ENCODE results near the gene THADA.

Gene THADA

GRCh38 chr2:43278564-43279220, 317.1 kb downstream of the THADA start:
- H3K4me3 ChIP-seq (ENCODE audit: low read length in 2 of 2), result no peak overlapping the region
- no peak overlapping the region for H3K27ac ChIP-seq (ENCODE audit: low read depth in 2 of 2, low read length in 2 of 2)
- peaks cover 12 to 14% of the 10 kb centered on the region in 2 donors for H3K4me1 ChIP-seq (ENCODE audit: control insufficient read depth in 2 of 2, insufficient read depth in 2 of 2, low read length in 2 of 2)
- no peaks in the 10 kb centered on the region for H3K9me3 ChIP-seq (ENCODE audit: control insufficient read depth in 2 of 2, low read length in 2 of 2)
- no peaks in the 10 kb centered on the region for H3K27me3 ChIP-seq (ENCODE audit: control insufficient read depth in 2 of 2, insufficient read depth in 2 of 2, low read length in 2 of 2)
- no peak overlapping the region for H3K9ac ChIP-seq (ENCODE audit: low read depth in 1 of 2, low read length in 2 of 2)
- H3K36me3 ChIP-seq (ENCODE audit: control insufficient read depth in 2 of 2, insufficient read depth in 2 of 2, low read length in 2 of 2), result peaks cover 6 to 13% of the 10 kb centered on the region in 2 donors

- H3K9me3 ChIP-seq (ENCODE audit: control insufficient read depth in 2 of 2, low read length in 2 of 2), result no peaks in the 10 kb centered on the region
- H3K27ac ChIP-seq (ENCODE audit: low read depth in 2 of 2, low read length in 2 of 2), result peak overlapping the region; percentile 12 to 69
- H3K36me3 ChIP-seq (ENCODE audit: control insufficient read depth in 2 of 2, insufficient read depth in 2 of 2, low read length in 2 of 2), result peaks cover 3 to 13% of the 10 kb centered on the region in 2 donors
- peaks cover 12 to 14% of the 10 kb centered on the region in 2 donors for H3K4me1 ChIP-seq (ENCODE audit: control insufficient read depth in 2 of 2, insufficient read depth in 2 of 2, low read length in 2 of 2)
- no peaks in the 10 kb centered on the region for H3K27me3 ChIP-seq (ENCODE audit: control insufficient read depth in 2 of 2, insufficient read depth in 2 of 2, low read length in 2 of 2)
- H3K9ac ChIP-seq (ENCODE audit: low read depth in 1 of 2, low read length in 2 of 2), result peak overlapping the region in 1 of 2 donors; percentile 7
- no peak overlapping the region for H3K4me3 ChIP-seq (ENCODE audit: low read length in 2 of 2)
These were observed 318.9 kb downstream of the THADA start for GRCh38 chr2:43276962-43277391.

GRCh38 chr2:43276266-43276941, 319.4 kb downstream of the THADA start:
- peak overlapping the region in 1 of 2 donors; percentile 7 for H3K9ac ChIP-seq (ENCODE audit: low read depth in 1 of 2, low read length in 2 of 2)

GRCh38 chr2:43274721-43275120, 321.1 kb downstream of the THADA start:
- H3K4me3 ChIP-seq (ENCODE audit: low read length in 2 of 2), result no peak overlapping the region
- H3K27ac ChIP-seq (ENCODE audit: low read depth in 2 of 2, low read length in 2 of 2), result no peak overlapping the region
- H3K9ac ChIP-seq (ENCODE audit: low read depth in 1 of 2, low read length in 2 of 2), result no peak overlapping the region
- H3K36me3 ChIP-seq (ENCODE audit: control insufficient read depth in 2 of 2, insufficient read depth in 2 of 2, low read length in 2 of 2), result peaks cover 0 to 9% of the 10 kb centered on the region in 2 donors
- H3K9me3 ChIP-seq (ENCODE audit: control insufficient read depth in 2 of 2, low read length in 2 of 2), result no peaks in the 10 kb centered on the region
- H3K27me3 ChIP-seq (ENCODE audit: control insufficient read depth in 2 of 2, insufficient read depth in 2 of 2, low read length in 2 of 2), result no peaks in the 10 kb centered on the region
- peaks cover 12 to 22% of the 10 kb centered on the region in 2 donors for H3K4me1 ChIP-seq (ENCODE audit: control insufficient read depth in 2 of 2, insufficient read depth in 2 of 2, low read length in 2 of 2)

More at GRCh38 chr2:43276266-43276941, 319.4 kb downstream of the THADA start:
- no peak overlapping the region for H3K4me3 ChIP-seq (ENCODE audit: low read length in 2 of 2)
- H3K27me3 ChIP-seq (ENCODE audit: control insufficient read depth in 2 of 2, insufficient read depth in 2 of 2, low read length in 2 of 2), result no peaks in the 10 kb centered on the region
- H3K36me3 ChIP-seq (ENCODE audit: control insufficient read depth in 2 of 2, insufficient read depth in 2 of 2, low read length in 2 of 2), result peaks cover 3 to 13% of the 10 kb centered on the region in 2 donors
- no peaks in the 10 kb centered on the region for H3K9me3 ChIP-seq (ENCODE audit: control insufficient read depth in 2 of 2, low read length in 2 of 2)
- H3K4me1 ChIP-seq (ENCODE audit: control insufficient read depth in 2 of 2, insufficient read depth in 2 of 2, low read length in 2 of 2), result peaks cover 12 to 14% of the 10 kb centered on the region in 2 donors
- peak overlapping the region; percentile 12 to 69 for H3K27ac ChIP-seq (ENCODE audit: low read depth in 2 of 2, low read length in 2 of 2)

GRCh38 chr2:43274055-43274454, 321.8 kb downstream of the THADA start:
- H3K36me3 ChIP-seq (ENCODE audit: control insufficient read depth in 2 of 2, insufficient read depth in 2 of 2, low read length in 2 of 2), result peaks cover 0 to 3% of the 10 kb centered on the region in 2 donors
- H3K9me3 ChIP-seq (ENCODE audit: control insufficient read depth in 2 of 2, low read length in 2 of 2), result no peaks in the 10 kb centered on the region
- H3K4me1 ChIP-seq (ENCODE audit: control insufficient read depth in 2 of 2, insufficient read depth in 2 of 2, low read length in 2 of 2), result peaks cover 12 to 28% of the 10 kb centered on the region in 2 donors
- no peaks in the 10 kb centered on the region for H3K27me3 ChIP-seq (ENCODE audit: control insufficient read depth in 2 of 2, insufficient read depth in 2 of 2, low read length in 2 of 2)
- no peak overlapping the region for H3K4me3 ChIP-seq (ENCODE audit: low read length in 2 of 2)
- H3K9ac ChIP-seq (ENCODE audit: low read depth in 1 of 2, low read length in 2 of 2), result no peak overlapping the region
- no peak overlapping the region for H3K27ac ChIP-seq (ENCODE audit: low read depth in 2 of 2, low read length in 2 of 2)

GRCh38 chr2:43273529-43273928, 322.3 kb downstream of the THADA start:
- Histone ChIP-seq H3K4me3 (ENCODE audit: low read length in 2 of 2) (no peak overlapping the region), H3K36me3 (ENCODE audit: control insufficient read depth in 2 of 2, insufficient read depth in 2 of 2, low read length in 2 of 2) (no peaks in the 10 kb centered on the region), H3K9me3 (ENCODE audit: control insufficient read depth in 2 of 2, low read length in 2 of 2) (no peaks in the 10 kb centered on the region), H3K4me1 (ENCODE audit: control insufficient read depth in 2 of 2, insufficient read depth in 2 of 2, low read length in 2 of 2) (peaks cover 12 to 31% of the 10 kb centered on the region in 2 donors), H3K27ac (ENCODE audit: low read depth in 2 of 2, low read length in 2 of 2) (no peak overlapping the region), H3K27me3 (ENCODE audit: control insufficient read depth in 2 of 2, insufficient read depth in 2 of 2, low read length in 2 of 2) (no peaks in the 10 kb centered on the region), H3K9ac (ENCODE audit: low read depth in 1 of 2, low read length in 2 of 2) (no peak overlapping the region)

- no peaks in the 10 kb centered on the region for H3K27me3 ChIP-seq (ENCODE audit: control insufficient read depth in 2 of 2, insufficient read depth in 2 of 2, low read length in 2 of 2)
- no peak overlapping the region for H3K4me3 ChIP-seq (ENCODE audit: low read length in 2 of 2)
- no peak overlapping the region for H3K9ac ChIP-seq (ENCODE audit: low read depth in 1 of 2, low read length in 2 of 2)
- H3K27ac ChIP-seq (ENCODE audit: low read depth in 2 of 2, low read length in 2 of 2), result no peak overlapping the region
- no peaks in the 10 kb centered on the region for H3K36me3 ChIP-seq (ENCODE audit: control insufficient read depth in 2 of 2, insufficient read depth in 2 of 2, low read length in 2 of 2)
- no peaks in the 10 kb centered on the region for H3K9me3 ChIP-seq (ENCODE audit: control insufficient read depth in 2 of 2, low read length in 2 of 2)
- peaks cover 0 to 27% of the 10 kb centered on the region in 2 donors for H3K4me1 ChIP-seq (ENCODE audit: control insufficient read depth in 2 of 2, insufficient read depth in 2 of 2, low read length in 2 of 2)
These were observed 324.8 kb downstream of the THADA start for GRCh38 chr2:43270930-43271615.

GRCh38 chr2:43270461-43270860, 325.4 kb downstream of the THADA start:
- Histone ChIP-seq H3K4me1 (ENCODE audit: control insufficient read depth in 2 of 2, insufficient read depth in 2 of 2, low read length in 2 of 2) (peaks cover 2 to 28% of the 10 kb centered on the region in 2 donors), H3K4me3 (ENCODE audit: low read length in 2 of 2) (no peak overlapping the region), H3K9ac (ENCODE audit: low read depth in 1 of 2, low read length in 2 of 2) (no peak overlapping the region), H3K9me3 (ENCODE audit: control insufficient read depth in 2 of 2, low read length in 2 of 2) (no peaks in the 10 kb centered on the region), H3K36me3 (ENCODE audit: control insufficient read depth in 2 of 2, insufficient read depth in 2 of 2, low read length in 2 of 2) (no peaks in the 10 kb centered on the region), H3K27ac (ENCODE audit: low read depth in 2 of 2, low read length in 2 of 2) (peak overlapping the region; percentile 12 to 74), H3K27me3 (ENCODE audit: control insufficient read depth in 2 of 2, insufficient read depth in 2 of 2, low read length in 2 of 2) (no peaks in the 10 kb centered on the region)

- Histone ChIP-seq H3K27ac (ENCODE audit: low read depth in 2 of 2, low read length in 2 of 2) (peak overlapping the region; percentile 71 to 74), H3K9ac (ENCODE audit: low read depth in 1 of 2, low read length in 2 of 2) (no peak overlapping the region), H3K4me1 (ENCODE audit: control insufficient read depth in 2 of 2, insufficient read depth in 2 of 2, low read length in 2 of 2) (peaks cover 2 to 32% of the 10 kb centered on the region in 2 donors), H3K36me3 (ENCODE audit: control insufficient read depth in 2 of 2, insufficient read depth in 2 of 2, low read length in 2 of 2) (no peaks in the 10 kb centered on the region), H3K9me3 (ENCODE audit: control insufficient read depth in 2 of 2, low read length in 2 of 2) (no peaks in the 10 kb centered on the region), H3K27me3 (ENCODE audit: control insufficient read depth in 2 of 2, insufficient read depth in 2 of 2, low read length in 2 of 2) (no peaks in the 10 kb centered on the region), H3K4me3 (ENCODE audit: low read length in 2 of 2) (no peak overlapping the region)
These were observed 326.1 kb downstream of the THADA start for GRCh38 chr2:43269706-43270105.

- Histone ChIP-seq H3K27ac (ENCODE audit: low read depth in 2 of 2, low read length in 2 of 2) (peak overlapping the region; percentile 71 to 74), H3K9ac (ENCODE audit: low read depth in 1 of 2, low read length in 2 of 2) (no peak overlapping the region), H3K36me3 (ENCODE audit: control insufficient read depth in 2 of 2, insufficient read depth in 2 of 2, low read length in 2 of 2) (no peaks in the 10 kb centered on the region), H3K27me3 (ENCODE audit: control insufficient read depth in 2 of 2, insufficient read depth in 2 of 2, low read length in 2 of 2) (no peaks in the 10 kb centered on the region), H3K4me1 (ENCODE audit: control insufficient read depth in 2 of 2, insufficient read depth in 2 of 2, low read length in 2 of 2) (peaks cover 2 to 33% of the 10 kb centered on the region in 2 donors), H3K4me3 (ENCODE audit: low read length in 2 of 2) (no peak overlapping the region), H3K9me3 (ENCODE audit: control insufficient read depth in 2 of 2, low read length in 2 of 2) (no peaks in the 10 kb centered on the region)
These were observed 326.7 kb downstream of the THADA start for GRCh38 chr2:43269074-43269572.
